Activated CD8-positive, alpha-beta T cell treated with anti-CD3 and anti-CD28 coated beads for 36 hours (primary cell): ENCODE measurements around the gene FNIP2. TPM values are rescaled to one million over a fixed set of nuclear protein-coding genes. Genes with fewer than 3 reads are reported as not detected.

Experiments used
- ATAC-seq: fragments of 200-7000 bp; cut with Tn5 transposase; one replicate; pipeline ENCODE4 v1.10.0; 2021; ENCODE audit warnings: mild to moderate bottlenecking, moderate library complexity
- CTCF ChIA-PET: fragments of 350-600 bp; sonication (Branson Sonifier 250); formaldehyde crosslinking; loops from one replicate; lab custom pipeline; 2021; ENCODE audit warnings: antibody characterized with exemption; lab: Charles Lee
- POLR2A ChIA-PET: fragments of 350-600 bp; sonication (Branson Sonifier 250); formaldehyde crosslinking; loops from one replicate; lab custom pipeline; 2021; ENCODE audit warnings: antibody characterized with exemption; lab: Charles Lee
- DNase-seq: peaks from one replicate; pipeline ENCODE4 v3.0.0-alpha.2; 2020
- H3K27ac Mint-ChIP-seq: one replicate; pipeline ENCODE4 v1.8.0; 2021; ENCODE audit warnings: mild to moderate bottlenecking, mixed read lengths
- H3K27me3 Mint-ChIP-seq: one replicate; pipeline ENCODE4 v1.8.0; 2021; ENCODE audit warnings: mixed read lengths
- H3K36me3 Mint-ChIP-seq: one replicate; pipeline ENCODE4 v1.8.0; 2021; ENCODE audit warnings: low read depth, mixed read lengths
- H3K4me1 Mint-ChIP-seq: one replicate; pipeline ENCODE4 v1.8.0; 2021; ENCODE audit warnings: low read depth, mixed read lengths
- H3K4me3 Mint-ChIP-seq: one replicate; pipeline ENCODE4 v1.8.0; 2021; ENCODE audit warnings: mild to moderate bottlenecking, moderate library complexity, mixed read lengths
- H3K9me3 Mint-ChIP-seq: one replicate; pipeline ENCODE4 v1.8.0; 2021; ENCODE audit warnings: mixed read lengths
- intact Hi-C: fragments of 100-400 bp; cut with micrococcal nuclease; formaldehyde crosslinking; loops from one replicate; pipeline ENCODE4 v1.10.0; 2022
- total RNA-seq, 2 experiments: library from RNA; stranded (reverse); gene quantifications; one replicate each; pipeline ENCODE4 v1.2.3, GENCODE V29; 2021
- TF ChIP-seq, protein P1 (sequence below): fragments of 200-600 bp; IDR thresholded peaks from one replicate; pipeline ENCODE4 v1.8.0; 2022; ENCODE audit warnings: antibody characterized with exemption, mild to moderate bottlenecking

Gene FNIP2
- total RNA-seq, 2 experiments from 2014 or later = 11.2 to 11.7 TPM

DNA sequence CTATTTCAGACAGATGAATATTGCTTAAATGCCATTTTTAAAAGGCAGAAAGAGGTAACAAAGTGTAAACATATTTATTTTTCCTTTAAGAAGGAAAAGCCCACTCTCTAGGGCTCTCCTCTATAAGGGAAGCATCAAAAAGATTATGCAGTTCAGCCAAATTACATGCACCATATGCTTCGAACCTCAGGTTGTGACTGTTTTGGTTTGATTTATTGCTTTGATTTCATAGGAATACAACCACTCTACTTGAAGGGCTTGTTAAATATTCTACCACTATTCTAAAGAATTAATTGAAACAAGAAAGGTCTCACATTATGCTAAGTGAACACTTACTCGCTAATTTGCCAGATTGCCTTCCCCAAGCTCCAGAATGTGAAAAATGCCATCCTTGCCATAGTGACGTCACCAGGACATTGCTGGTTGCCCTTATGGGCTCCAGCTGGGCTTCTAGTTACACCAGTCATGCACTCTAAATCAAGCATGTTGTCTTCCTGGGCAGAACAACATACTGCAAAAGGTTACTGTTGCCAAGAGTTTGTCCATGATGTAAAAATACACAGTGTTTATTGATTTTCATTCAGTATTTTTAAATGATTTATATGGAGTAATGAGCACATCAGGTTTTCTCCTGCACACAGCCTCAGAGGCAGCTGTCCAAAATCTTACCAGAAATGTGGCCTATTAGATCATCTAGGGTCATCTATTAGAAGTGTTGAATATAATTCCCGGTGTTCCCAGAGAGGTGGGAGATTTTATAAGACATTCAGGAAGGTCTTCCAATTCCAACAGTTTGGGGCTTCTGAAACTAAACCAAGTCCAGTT, 169.6 kb downstream of the FNIP2 start:
- TF ChIP-seq, protein P1, sequence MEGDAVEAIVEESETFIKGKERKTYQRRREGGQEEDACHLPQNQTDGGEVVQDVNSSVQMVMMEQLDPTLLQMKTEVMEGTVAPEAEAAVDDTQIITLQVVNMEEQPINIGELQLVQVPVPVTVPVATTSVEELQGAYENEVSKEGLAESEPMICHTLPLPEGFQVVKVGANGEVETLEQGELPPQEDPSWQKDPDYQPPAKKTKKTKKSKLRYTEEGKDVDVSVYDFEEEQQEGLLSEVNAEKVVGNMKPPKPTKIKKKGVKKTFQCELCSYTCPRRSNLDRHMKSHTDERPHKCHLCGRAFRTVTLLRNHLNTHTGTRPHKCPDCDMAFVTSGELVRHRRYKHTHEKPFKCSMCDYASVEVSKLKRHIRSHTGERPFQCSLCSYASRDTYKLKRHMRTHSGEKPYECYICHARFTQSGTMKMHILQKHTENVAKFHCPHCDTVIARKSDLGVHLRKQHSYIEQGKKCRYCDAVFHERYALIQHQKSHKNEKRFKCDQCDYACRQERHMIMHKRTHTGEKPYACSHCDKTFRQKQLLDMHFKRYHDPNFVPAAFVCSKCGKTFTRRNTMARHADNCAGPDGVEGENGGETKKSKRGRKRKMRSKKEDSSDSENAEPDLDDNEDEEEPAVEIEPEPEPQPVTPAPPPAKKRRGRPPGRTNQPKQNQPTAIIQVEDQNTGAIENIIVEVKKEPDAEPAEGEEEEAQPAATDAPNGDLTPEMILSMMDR = no peak
- H3K4me1 Mint-ChIP-seq = no peaks in the 10 kb centered on the region
- H3K27ac Mint-ChIP-seq = no peak overlapping the region
- H3K4me3 Mint-ChIP-seq = no peak overlapping the region
- H3K9me3 Mint-ChIP-seq = no peaks in the 10 kb centered on the region
- intact Hi-C loops = no loop called here
- ATAC-seq (no peak), DNase-seq (no peak)
- H3K27me3 Mint-ChIP-seq = peaks cover 9% of the 10 kb centered on the region
- ChIA-PET POLR2A (no interaction called here), CTCF (no interaction called here)
- no peaks in the 10 kb centered on the region for H3K36me3 Mint-ChIP-seq

DNA sequence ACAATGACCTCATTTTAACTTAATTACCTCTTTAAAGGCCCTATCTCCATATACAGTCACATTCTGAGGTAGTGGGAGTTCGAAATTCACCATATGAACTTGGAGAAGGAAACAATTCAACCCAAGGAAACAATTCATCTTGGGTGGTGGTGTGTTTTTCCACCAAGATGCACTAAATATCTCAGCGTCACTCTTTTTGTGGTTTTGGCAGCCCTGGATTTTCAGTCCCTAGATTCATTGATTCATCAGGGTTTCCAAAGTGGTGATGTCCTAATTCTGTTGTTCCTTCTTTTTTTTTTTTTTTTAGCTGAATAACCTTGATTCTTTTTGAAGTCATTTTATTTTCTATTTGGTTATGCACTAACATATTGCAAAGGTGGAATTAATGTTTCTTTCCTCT, 171.4 kb downstream of the FNIP2 start:
- ChIA-PET POLR2A (no interaction called here), CTCF (no interaction called here)
- Mint-ChIP-seq H3K9me3 (no peaks in the 10 kb centered on the region), H3K27me3 (peaks cover 11% of the 10 kb centered on the region), H3K4me1 (no peaks in the 10 kb centered on the region), H3K4me3 (no peak overlapping the region), H3K27ac (no peak overlapping the region), H3K36me3 (no peaks in the 10 kb centered on the region)
- no peak for DNase-seq
- intact Hi-C loops = no loop called here
- TF ChIP-seq, protein P1 = no peak
- no peak for ATAC-seq

DNA sequence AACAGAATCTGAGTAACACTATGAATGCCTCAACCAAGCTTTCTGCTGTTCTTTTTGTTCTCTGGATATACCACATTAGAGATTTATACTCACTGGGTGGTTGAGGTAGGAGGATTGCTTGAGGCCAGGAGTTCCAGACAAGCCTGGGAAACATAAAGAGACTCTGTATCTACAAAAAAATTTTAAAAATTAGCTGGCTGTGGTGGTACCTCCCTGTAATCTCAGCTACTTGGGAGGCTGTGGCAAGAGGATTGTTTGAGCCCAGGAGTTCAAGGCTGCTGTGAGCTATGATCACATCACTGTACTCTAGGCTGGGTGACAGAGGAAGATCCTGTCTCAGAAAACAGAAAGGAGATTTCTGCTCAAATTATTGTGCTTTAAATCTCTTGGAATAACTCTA, 172.5 kb downstream of the FNIP2 start:
- ChIA-PET CTCF (no interaction called here), POLR2A (no interaction called here)
- H3K4me1 Mint-ChIP-seq = no peaks in the 10 kb centered on the region
- no peak overlapping the region for H3K4me3 Mint-ChIP-seq
- TF ChIP-seq, protein P1 = no peak
- H3K27me3 Mint-ChIP-seq = peaks cover 11% of the 10 kb centered on the region
- H3K27ac Mint-ChIP-seq = no peak overlapping the region
- no peak for DNase-seq
- no peaks in the 10 kb centered on the region for H3K9me3 Mint-ChIP-seq
- ATAC-seq = no peak
- no peaks in the 10 kb centered on the region for H3K36me3 Mint-ChIP-seq
- intact Hi-C loops = no loop called here

DNA sequence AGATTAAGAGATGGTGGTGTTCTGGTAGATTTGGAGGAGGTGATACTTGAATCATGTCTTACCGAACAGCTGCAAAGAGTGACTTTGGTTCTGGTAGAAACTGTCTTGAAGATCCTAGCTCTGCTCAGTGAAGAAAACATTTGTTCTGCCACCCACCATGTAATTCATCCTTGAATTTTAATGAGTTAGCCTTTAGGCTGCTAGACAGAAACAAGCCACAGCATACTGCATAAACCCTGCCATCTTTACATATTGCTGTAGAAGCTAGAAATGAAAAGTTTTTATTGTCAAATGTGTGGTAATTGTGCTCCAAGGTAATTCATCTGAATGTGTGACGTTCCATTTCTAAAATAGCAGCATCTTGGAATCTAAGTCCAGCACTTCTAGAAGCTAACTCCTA, 173.1 kb downstream of the FNIP2 start:
- TF ChIP-seq, protein P1 = no peak
- CTCF ChIA-PET = no interaction called here
- H3K9me3 Mint-ChIP-seq = no peaks in the 10 kb centered on the region
- H3K27me3 Mint-ChIP-seq = peaks cover 8% of the 10 kb centered on the region
- intact Hi-C loops = no loop called here
- H3K36me3 Mint-ChIP-seq = no peaks in the 10 kb centered on the region
- ATAC-seq (no peak), DNase-seq (no peak)
- no peak overlapping the region for H3K4me3 Mint-ChIP-seq
- POLR2A ChIA-PET = no interaction called here
- no peaks in the 10 kb centered on the region for H3K4me1 Mint-ChIP-seq
- no peak overlapping the region for H3K27ac Mint-ChIP-seq

DNA sequence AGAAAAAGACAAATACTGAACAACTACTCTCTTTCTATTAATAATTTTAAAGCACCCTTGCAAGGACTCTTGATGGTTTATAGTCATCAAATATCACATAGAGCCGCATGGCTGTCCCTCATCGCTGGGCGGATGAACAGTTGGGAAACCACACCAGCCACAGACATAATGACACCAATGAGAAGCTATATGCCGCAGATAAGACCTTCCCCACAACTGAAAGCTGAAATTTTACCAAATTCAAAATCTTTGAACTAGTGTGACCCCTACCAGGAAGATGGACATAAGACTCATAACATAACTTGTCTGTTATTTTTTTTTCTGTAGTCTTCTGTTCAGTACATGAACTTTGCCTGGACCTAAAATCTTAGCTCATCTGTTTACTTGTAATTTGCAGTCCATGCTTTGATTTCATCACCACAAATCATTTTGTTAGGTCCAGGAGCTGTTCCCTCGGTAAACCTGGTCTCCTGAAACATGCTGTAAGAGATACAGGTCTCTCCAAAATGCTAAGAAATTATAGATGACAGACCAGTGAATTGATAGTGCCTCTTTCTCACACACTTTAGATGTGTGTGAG, 176.8 kb downstream of the FNIP2 start:
- ChIA-PET POLR2A (no interaction called here), CTCF (no interaction called here)
- H3K36me3 Mint-ChIP-seq = no peaks in the 10 kb centered on the region
- TF ChIP-seq, protein P1 = no peak
- intact Hi-C loops = no loop called here
- ATAC-seq (no peak), DNase-seq (no peak)
- H3K4me1 Mint-ChIP-seq = peaks cover 2% of the 10 kb centered on the region
- H3K4me3 Mint-ChIP-seq = no peak overlapping the region
- H3K9me3 Mint-ChIP-seq = no peaks in the 10 kb centered on the region
- H3K27me3 Mint-ChIP-seq = peaks cover 7% of the 10 kb centered on the region
- no peak overlapping the region for H3K27ac Mint-ChIP-seq
